Spleen (tissue), 11 donors: Measurements from ENCODE around the gene IFT88. TPM values are rescaled to one million over a fixed set of nuclear protein-coding genes. Genes with fewer than 3 reads are reported as not detected.

ENCODE experiments used
- DNase-seq: peaks from one replicate; pipeline ENCODE4 v3.0.0-alpha.2; 2020
- H3K27ac ChIP-seq, 8 donors: fragments of 200-600 bp; sonication (generic) in 7 of 8; 1 replicate in 4 of 8; 2 replicates in 4 of 8; pipeline versions ENCODE4 v1.5.0 to v1.8.0; 2016 to 2021; ENCODE audit warnings: inconsistent platforms in 4 of 8, mild to moderate bottlenecking in 4 of 8, moderate library complexity in 1 of 8
- H3K27me3 ChIP-seq, 7 donors: fragments of 200-600 bp; sonication (generic) in 6 of 7; replicated peaks in 1 of 7; 1 replicate in 4 of 7; 2 replicates in 3 of 7; pipeline versions ENCODE4 v1.5.0 to v1.8.0; 2016 to 2021; ENCODE audit warnings: inconsistent platforms in 3 of 7, mild to moderate bottlenecking in 1 of 7
- H3K36me3 ChIP-seq, 6 donors: fragments of 200-600 bp; sonication (generic) in 5 of 6; 1 replicate in 4 of 6; 2 replicates in 2 of 6; pipeline versions ENCODE4 v1.5.0 to v1.8.0; 2016 to 2021; ENCODE audit warnings: inconsistent platforms in 2 of 6
- H3K4me1 ChIP-seq, 6 donors: fragments of 200-600 bp; sonication (generic) in 5 of 6; 1 replicate in 3 of 6; 2 replicates in 3 of 6; pipeline versions ENCODE4 v1.5.0 to v1.8.0; 2016 to 2021; ENCODE audit warnings: inconsistent platforms in 3 of 6
- H3K4me3 ChIP-seq, 8 donors: fragments of 200-600 bp; sonication (generic) in 7 of 8; 1 replicate in 4 of 8; 2 replicates in 4 of 8; pipeline versions ENCODE4 v1.5.0 to v1.8.0; 2016 to 2021; ENCODE audit warnings: inconsistent platforms in 4 of 8, mild to moderate bottlenecking in 4 of 8, moderate library complexity in 2 of 8
- H3K9me3 ChIP-seq, 8 donors: fragments of 200-600 bp; sonication (generic) in 7 of 8; 1 replicate in 4 of 8; 2 replicates in 4 of 8; pipeline versions ENCODE4 v1.5.0 to v1.8.0; 2016 to 2021; ENCODE audit warnings: inconsistent platforms in 4 of 8
- POLR2A ChIP-seq, 3 donors: fragments of 450-650 bp; IDR thresholded peaks; one replicate each; pipeline ENCODE4 v1.5.1; 2017; ENCODE audit warnings: antibody characterized with exemption in 3 of 3, mild to moderate bottlenecking in 1 of 3
- POLR2AphosphoS5 ChIP-seq, 3 donors: sonication (generic); formaldehyde crosslinking; IDR thresholded peaks; one replicate each; pipeline ENCODE4 v1.5.1; 2017; ENCODE audit warnings: antibody characterized with exemption in 3 of 3
- WGBS, 5 donors: extraction: QIAGEN DNeasy Blood & Tissue Kit in 3 of 5; methylation state at CpG; one replicate each; pipeline versions ENCODE4 v1.1.5 to v1.1.7; 2013 to 2018; 5-methylcytosine and 5-hydroxymethylcytosine counted together
- intact Hi-C: fragments of 100-400 bp; cut with DNase I; formaldehyde crosslinking; loops from one replicate; pipeline ENCODE4 v1.15.0; 2023; ENCODE audit warnings: low total_unique reads
- polyA plus RNA-seq, 3 donors: library from polyadenylated mRNA; stranded (reverse); fragments of 200-250 nt; gene quantifications; one replicate each; pipeline ENCODE4 v1.2.1, GENCODE V29; 2013
- total RNA-seq, 7 donors: library from RNA; depleted of rRNA in 3 of 7; stranded (reverse); fragments of >200 nt in 3 of 7; fragmentation: NEBNext Ultra II Directional in 4 of 7; extraction: Animal tissue kit (Norgen Biotek cat#: 25700) in 4 of 7; gene quantifications; one replicate each; pipeline versions ENCODE4 v1.1.0 to v1.2.1, GENCODE V29; 2016 to 2021
- TF ChIP-seq, protein P1 (sequence below), 11 experiments: fragments of 200-600 bp in 7 of 11; fragments of 450-650 bp in 4 of 11; sonication (generic) in 4 of 11; IDR thresholded peaks in 8 of 11; conservative IDR thresholded peaks in 3 of 11; 1 replicate in 7 of 11; 2 replicates in 4 of 11; pipeline versions ENCODE4 v1.4.0 to v1.8.0; 2016 to 2021; ENCODE audit warnings: antibody characterized with exemption in 11 of 11, inconsistent platforms in 4 of 11, mild to moderate bottlenecking in 1 of 11
- donor health status: healthy with polysubstance abuse.
- donor health status: DM: no; HTN: no; CAD: no; lungs with moderate emphysema.
- donor health status: DM: no; HTN: no; CAD: no.
- donor health status: Bipolar disorder and iron deficiency.
- donor health status: healthy.
- donor health status: DM: no; HTN: no; CAD: no.
- donor health status: DM: yes; HTN: yes; CAD: no.

The IFT88 gene
- total and polyA plus RNA-seq, 10 donors = 7.7 to 25.5 (median 13.6) TPM

DNA sequence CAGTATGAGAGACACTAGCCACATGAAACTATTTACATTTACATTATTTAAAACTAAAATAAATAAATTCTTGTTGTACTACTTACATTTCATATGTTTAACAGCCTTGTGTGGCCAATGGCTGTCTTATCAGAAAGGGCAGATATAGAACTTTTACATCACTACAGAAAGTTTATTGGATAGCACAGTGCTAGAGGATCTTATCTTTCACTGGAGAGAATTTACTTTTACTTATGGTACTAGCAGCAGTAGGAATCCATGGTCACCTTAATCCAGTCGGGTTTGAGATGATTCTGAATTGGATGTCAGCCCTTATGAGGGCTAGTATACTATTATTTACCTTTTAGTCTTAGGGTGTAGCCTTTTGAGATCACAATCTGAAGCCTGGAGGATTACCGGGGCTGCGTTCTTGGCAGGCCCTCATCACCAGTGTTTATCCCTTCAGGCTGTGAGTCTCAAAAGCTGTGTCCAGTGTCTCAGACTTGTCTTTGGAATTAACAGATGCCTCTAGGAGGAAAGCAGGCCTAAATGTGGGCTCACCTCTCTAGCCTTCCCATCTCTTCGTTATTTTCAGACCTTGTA is 21.7 kb downstream of the IFT88 start:
- no peak for DNase-seq
- no peak overlapping the region for H3K27ac ChIP-seq
- no peak overlapping the region for H3K4me3 ChIP-seq
- WGBS, 5 donors = 87 to 92% (median 88%) methylated on average over 4 of the region's 4 CpGs
- TF ChIP-seq POLR2A (IDR thresholded peaks at IDR 0.05) = no peak
- TF ChIP-seq POLR2AphosphoS5 (IDR thresholded peaks at IDR 0.05) = no peak
- TF ChIP-seq, protein P1, sequence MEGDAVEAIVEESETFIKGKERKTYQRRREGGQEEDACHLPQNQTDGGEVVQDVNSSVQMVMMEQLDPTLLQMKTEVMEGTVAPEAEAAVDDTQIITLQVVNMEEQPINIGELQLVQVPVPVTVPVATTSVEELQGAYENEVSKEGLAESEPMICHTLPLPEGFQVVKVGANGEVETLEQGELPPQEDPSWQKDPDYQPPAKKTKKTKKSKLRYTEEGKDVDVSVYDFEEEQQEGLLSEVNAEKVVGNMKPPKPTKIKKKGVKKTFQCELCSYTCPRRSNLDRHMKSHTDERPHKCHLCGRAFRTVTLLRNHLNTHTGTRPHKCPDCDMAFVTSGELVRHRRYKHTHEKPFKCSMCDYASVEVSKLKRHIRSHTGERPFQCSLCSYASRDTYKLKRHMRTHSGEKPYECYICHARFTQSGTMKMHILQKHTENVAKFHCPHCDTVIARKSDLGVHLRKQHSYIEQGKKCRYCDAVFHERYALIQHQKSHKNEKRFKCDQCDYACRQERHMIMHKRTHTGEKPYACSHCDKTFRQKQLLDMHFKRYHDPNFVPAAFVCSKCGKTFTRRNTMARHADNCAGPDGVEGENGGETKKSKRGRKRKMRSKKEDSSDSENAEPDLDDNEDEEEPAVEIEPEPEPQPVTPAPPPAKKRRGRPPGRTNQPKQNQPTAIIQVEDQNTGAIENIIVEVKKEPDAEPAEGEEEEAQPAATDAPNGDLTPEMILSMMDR (IDR thresholded peaks at IDR 0.05 in 8 of 11, conservative IDR thresholded peaks at IDR 0.05 in 3 of 11) = no peak
- H3K9me3 ChIP-seq = peaks cover 0 to 19% (median 16%) of the 10 kb centered on the region in 8 donors
- H3K4me1 ChIP-seq = no peaks in the 10 kb centered on the region
- H3K36me3 ChIP-seq = peaks cover 0 to 41% (median 16%) of the 10 kb centered on the region in 6 donors
- H3K27me3 ChIP-seq = no peaks in the 10 kb centered on the region
- intact Hi-C loops = no loop called here

DNA sequence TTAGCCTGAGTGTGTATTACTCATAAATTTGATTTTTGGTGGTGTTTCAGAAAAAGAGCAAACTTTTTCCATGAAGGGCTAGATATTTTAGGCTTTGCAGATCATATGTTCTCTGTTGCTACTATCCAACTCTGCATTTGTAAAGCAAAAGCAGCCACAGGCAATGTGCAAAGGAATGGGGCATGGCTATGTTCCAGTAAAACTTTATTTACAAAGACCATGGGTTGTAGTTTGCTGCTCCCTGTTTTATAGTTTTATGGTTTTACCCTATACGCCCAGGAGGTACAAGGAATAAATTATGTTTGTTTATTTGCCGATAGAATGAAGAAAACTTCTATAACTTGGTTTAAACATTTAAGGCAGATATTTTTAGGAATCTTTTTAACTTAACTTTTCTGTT is 23.6 kb downstream of the IFT88 start:
- Histone ChIP-seq H3K4me1 (no peaks in the 10 kb centered on the region), H3K4me3 (no peak overlapping the region), H3K27ac (no peak overlapping the region), H3K9me3 (no peaks in the 10 kb centered on the region), H3K27me3 (no peaks in the 10 kb centered on the region), H3K36me3 (peaks cover 0 to 34% (median 3%) of the 10 kb centered on the region in 6 donors)
- intact Hi-C loops = no loop called here
- TF ChIP-seq, protein P1 (IDR thresholded peaks at IDR 0.05 in 8 of 11, conservative IDR thresholded peaks at IDR 0.05 in 3 of 11) = no peak
- TF ChIP-seq POLR2AphosphoS5 (IDR thresholded peaks at IDR 0.05) (no peak), POLR2A (IDR thresholded peaks at IDR 0.05) (no peak)
- DNase-seq = no peak
- WGBS, 5 donors = 95 to 99% (median 97%) methylated on average over 2 of the region's 2 CpGs

DNA sequence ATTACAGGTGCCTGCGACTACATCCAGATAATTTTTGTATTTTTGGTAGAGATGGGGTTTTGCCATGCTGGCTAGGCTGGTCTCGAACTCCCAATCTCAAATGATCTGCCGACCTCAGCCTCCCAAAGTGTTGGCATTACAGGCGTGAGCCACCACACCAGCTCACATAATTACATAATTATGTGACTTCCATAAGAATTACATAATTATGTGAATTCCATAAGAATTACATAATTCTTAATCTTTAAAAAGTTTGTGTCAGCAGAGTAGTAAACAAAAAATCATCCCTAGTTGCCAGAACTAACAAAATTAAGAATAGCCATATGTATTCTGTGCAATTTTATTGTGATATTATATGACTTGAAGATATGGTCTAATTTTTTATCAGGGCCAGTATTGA is 25.6 kb downstream of the IFT88 start:
- H3K36me3 ChIP-seq = peaks cover 0 to 43% (median 2%) of the 10 kb centered on the region in 6 donors
- no peaks in the 10 kb centered on the region for H3K27me3 ChIP-seq
- WGBS, 5 donors = 90 to 98% (median 96%) methylated on average over 4 of the region's 4 CpGs
- H3K4me1 ChIP-seq = no peaks in the 10 kb centered on the region
- intact Hi-C loops = no loop called here
- H3K27ac ChIP-seq = no peak overlapping the region
- no peak for TF ChIP-seq POLR2A (IDR thresholded peaks at IDR 0.05)
- TF ChIP-seq, protein P1 (IDR thresholded peaks at IDR 0.05 in 8 of 11, conservative IDR thresholded peaks at IDR 0.05 in 3 of 11) = no peak
- no peak for TF ChIP-seq POLR2AphosphoS5 (IDR thresholded peaks at IDR 0.05)
- DNase-seq = no peak
- H3K9me3 ChIP-seq = no peaks in the 10 kb centered on the region
- no peak overlapping the region for H3K4me3 ChIP-seq

DNA sequence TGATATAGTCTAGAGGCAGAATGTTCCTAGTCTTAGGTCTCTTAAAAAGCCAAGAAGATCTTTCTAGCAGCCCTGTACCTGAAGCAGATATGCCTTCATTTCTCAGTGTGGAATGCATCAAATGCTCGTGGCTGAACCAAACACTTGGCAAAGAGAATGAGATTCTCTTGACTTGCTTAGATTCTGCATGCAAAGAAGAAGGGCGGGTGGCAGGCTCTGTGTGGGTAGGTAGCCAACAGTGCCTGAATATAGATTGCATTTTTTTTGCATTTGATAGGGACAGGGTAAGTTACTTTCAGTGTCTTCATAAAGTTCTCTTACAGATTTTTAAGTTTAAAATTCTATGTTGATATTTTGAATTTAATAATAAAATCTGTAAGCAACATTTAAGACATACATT is 27.3 kb downstream of the IFT88 start:
- TF ChIP-seq POLR2A (IDR thresholded peaks at IDR 0.05) = no peak
- TF ChIP-seq, protein P1 (IDR thresholded peaks at IDR 0.05 in 8 of 11, conservative IDR thresholded peaks at IDR 0.05 in 3 of 11) = no peak
- intact Hi-C loops = no loop called here

More for the DNA sequence above, 27.3 kb downstream of the IFT88 start:
- Histone ChIP-seq H3K9me3 (no peaks in the 10 kb centered on the region), H3K4me1 (no peaks in the 10 kb centered on the region), H3K4me3 (no peak overlapping the region), H3K27ac (no peak overlapping the region), H3K27me3 (no peaks in the 10 kb centered on the region), H3K36me3 (peaks cover 0 to 59% (median 3%) of the 10 kb centered on the region in 6 donors)
- WGBS, 5 donors = 86 to 96% (median 93%) methylated on average over 2 of the region's 2 CpGs
- DNase-seq = no peak
